GM23338 (cell line): Measurements from ENCODE around the gene CACNA1D. TPM values are rescaled to one million over a fixed set of nuclear protein-coding genes. Genes with fewer than 3 reads are reported as not detected.

Source experiments
- ATAC-seq: fragments of 200-7000 bp; cut with Tn5 transposase; 3 replicates; pipeline ENCODE4 v1.9.1; 2020
- DNase-seq: peaks from one replicate; pipeline ENCODE4 v3.0.0-alpha.2; 2015; ENCODE audit warnings: low spot score
- H2AFZ ChIP-seq: fragments of 200-600 bp; sonication (generic); 2 replicates; pipeline ENCODE4 v1.8.0; 2016; ENCODE audit warnings: antibody characterized with exemption, mild to moderate bottlenecking, moderate library complexity
- H3F3A ChIP-seq: fragments of 200-600 bp; sonication (generic); replicated peaks from 2 replicates; pipeline ENCODE4 v1.8.0; 2017; ENCODE audit warnings: antibody characterized with exemption, mixed run types, low read depth
- H3K27ac ChIP-seq: fragments of 200-600 bp; sonication (generic); 2 replicates; pipeline ENCODE4 v1.6.1; 2016; ENCODE audit warnings: low read depth
- H3K27me3 ChIP-seq: fragments of 200-600 bp; sonication (generic); 2 replicates; pipeline ENCODE4 v1.8.0; 2016; ENCODE audit warnings: mild to moderate bottlenecking, mixed run types, moderate library complexity; ENCODE audit not compliant: insufficient read depth
- H3K36me3 ChIP-seq: fragments of 200-600 bp; sonication (generic); 2 replicates; pipeline ENCODE4 v1.8.0; 2016; ENCODE audit warnings: mild to moderate bottlenecking; ENCODE audit not compliant: insufficient read depth
- H3K4me1 ChIP-seq: fragments of 200-600 bp; sonication (generic); 2 replicates; pipeline ENCODE4 v1.8.0; 2016; ENCODE audit warnings: mild to moderate bottlenecking, moderate library complexity; ENCODE audit not compliant: insufficient read depth
- H3K4me2 ChIP-seq: fragments of 200-600 bp; sonication (generic); 2 replicates; pipeline ENCODE4 v1.7.1; 2017; ENCODE audit warnings: mixed run types
- H3K4me3 ChIP-seq: fragments of 200-600 bp; sonication (generic); 2 replicates; pipeline ENCODE4 v1.6.1; 2016; ENCODE audit warnings: mixed run types
- H3K79me2 ChIP-seq: fragments of 200-600 bp; sonication (generic); replicated peaks from 2 replicates; pipeline ENCODE4 v1.8.0; 2017; ENCODE audit warnings: mild to moderate bottlenecking; ENCODE audit not compliant: insufficient read depth
- H3K9me2 ChIP-seq: fragments of 200-600 bp; sonication (generic); 2 replicates; pipeline ENCODE4 v1.8.0; 2017; ENCODE audit not compliant: insufficient read depth
- H4K20me1 ChIP-seq: fragments of 200-600 bp; sonication (generic); replicated peaks from 2 replicates; pipeline ENCODE4 v1.8.0; 2017; ENCODE audit warnings: mild to moderate bottlenecking; ENCODE audit not compliant: insufficient read depth
- H3K27ac Mint-ChIP-seq: 2 replicates; pipeline ENCODE4 v1.8.0; 2020; ENCODE audit warnings: inconsistent platforms, mild to moderate bottlenecking, moderate library complexity, mixed read lengths
- H3K27me3 Mint-ChIP-seq: 3 replicates; pipeline ENCODE4 v1.8.0; 2022; ENCODE audit warnings: low read depth, mild to moderate bottlenecking, moderate library complexity, mixed read lengths, inconsistent platforms; ENCODE audit not compliant: insufficient read depth, poor library complexity
- H3K36me3 Mint-ChIP-seq: 3 replicates; pipeline ENCODE4 v1.8.0; 2021; ENCODE audit warnings: low read depth, mild to moderate bottlenecking, inconsistent platforms, moderate library complexity, mixed read lengths
- H3K4me1 Mint-ChIP-seq: 3 replicates; pipeline ENCODE4 v1.8.0; 2020; ENCODE audit warnings: mild to moderate bottlenecking, inconsistent platforms, mixed read lengths
- H3K4me3 Mint-ChIP-seq: 3 replicates; pipeline ENCODE4 v1.8.0; 2021; ENCODE audit warnings: moderate library complexity, mild to moderate bottlenecking, inconsistent platforms, mixed read lengths
- H3K9me3 Mint-ChIP-seq: 3 replicates; pipeline ENCODE4 v1.8.0; 2020; ENCODE audit warnings: moderate library complexity, mild to moderate bottlenecking, inconsistent platforms, mixed read lengths
- CREB1 ChIP-seq: fragments of 250-450 bp; sonication (Bioruptor Pico); IDR thresholded peaks from 2 replicates; pipeline ENCODE4 v1.5.0; 2020; ENCODE audit warnings: low read depth, mild to moderate bottlenecking, moderate library complexity
- EZH2 ChIP-seq: fragments of 200-600 bp; sonication (generic); IDR thresholded peaks from one replicate; pipeline ENCODE4 v1.8.0; 2017; ENCODE audit warnings: antibody characterized with exemption, mild to moderate bottlenecking, low read depth; ENCODE audit not compliant: unreplicated experiment
- JUNB ChIP-seq: IDR thresholded peaks from one replicate; pipeline ENCODE4 v1.6.1; 2016; ENCODE audit warnings: antibody characterized with exemption; ENCODE audit not compliant: unreplicated experiment
- NANOG ChIP-seq: IDR thresholded peaks from 2 replicates; pipeline ENCODE4 v1.6.1; 2016; ENCODE audit warnings: antibody characterized with exemption, borderline replicate concordance
- STAT1 ChIP-seq: IDR thresholded peaks from one replicate; pipeline ENCODE4 v1.6.1; 2016; ENCODE audit warnings: antibody characterized with exemption; ENCODE audit not compliant: unreplicated experiment
- ZNF331 ChIP-seq: fragments of 250-450 bp; sonication (Bioruptor Pico); IDR thresholded peaks from 2 replicates; pipeline ENCODE4 v1.5.0; 2020; ENCODE audit warnings: low read depth, mild to moderate bottlenecking, moderate library complexity
- polyA plus RNA-seq: library from polyadenylated mRNA; unstranded; fragments of >200 nt; fragmentation: Nextera tagmentation; extraction: Ambion mirVana; gene quantifications from 2 replicates; pipeline ENCODE4 v1.2.1, GENCODE V29; 2016
- total RNA-seq: library from RNA; depleted of rRNA; stranded (reverse); fragments of >200 nt; shearing (Covaris generic); gene quantifications from 2 replicates; pipeline ENCODE4 v1.2.3, GENCODE V29; 2014
- TF ChIP-seq, protein P1 (sequence below): IDR thresholded peaks from one replicate; pipeline ENCODE4 v1.6.1; 2018; ENCODE audit warnings: antibody characterized with exemption; ENCODE audit not compliant: unreplicated experiment

CACNA1D gene
- total and polyA plus RNA-seq, 2 experiments from 2014 or later: 1.7 to 1.8 TPM

DNA sequence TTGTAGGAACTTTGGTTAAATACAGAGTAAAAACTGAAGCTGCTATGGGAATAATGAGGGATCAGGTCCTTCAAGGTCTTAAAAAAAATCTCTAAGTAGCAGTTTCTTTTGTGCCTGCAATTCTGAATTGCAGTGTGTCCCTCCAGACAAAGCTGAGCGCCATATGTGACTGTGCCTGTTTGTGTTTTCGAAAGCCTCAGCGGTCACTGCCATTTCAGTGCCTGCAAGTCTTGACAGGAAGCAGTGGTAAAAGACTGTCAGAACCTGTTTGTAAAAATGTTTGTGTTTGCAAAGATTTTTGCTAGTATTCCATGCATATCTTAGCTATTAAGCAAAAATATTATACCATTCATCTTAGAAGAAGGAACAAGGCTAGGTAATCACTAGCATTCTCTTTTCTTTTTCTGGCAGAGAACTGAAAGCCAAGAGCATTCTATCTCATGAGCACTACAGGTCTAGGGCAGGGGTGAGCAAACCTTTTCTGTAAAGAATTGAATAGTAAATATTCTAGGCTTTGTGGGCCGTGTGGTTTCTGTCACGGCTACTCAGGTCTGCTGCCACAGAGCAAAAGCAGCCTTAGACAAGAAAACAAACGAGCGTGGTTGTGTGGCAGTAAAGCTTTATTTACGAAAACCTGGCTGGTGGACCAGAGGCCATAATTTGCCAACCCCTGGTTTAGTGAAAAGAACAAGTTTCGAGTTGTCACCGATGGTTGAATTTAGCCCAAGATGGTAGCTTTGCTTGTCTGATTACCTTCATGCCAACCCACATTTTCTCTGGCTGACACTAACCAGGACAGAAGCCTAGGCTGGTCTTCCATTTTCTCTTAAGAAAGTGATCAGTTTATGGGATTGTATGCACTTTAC is 134.4 kb downstream of the CACNA1D start:
- H3K36me3 Mint-ChIP-seq: no peaks in the 10 kb centered on the region
- no peak for DNase-seq
- Histone ChIP-seq H3F3A (no peaks in the 10 kb centered on the region), H3K9me2 (no peaks in the 10 kb centered on the region; the same call in 1 of the 2 replicates), H3K36me3 (no peaks in the 10 kb centered on the region), H3K4me1 (no peaks in the 10 kb centered on the region), H3K27me3 (no peaks in the 10 kb centered on the region), H2AFZ (no peak overlapping the region; the same call in 1 of the 2 replicates), H4K20me1 (no peaks in the 10 kb centered on the region), H3K79me2 (no peaks in the 10 kb centered on the region), H3K4me3 (no peak overlapping the region), H3K27ac (no peak overlapping the region), H3K4me2 (no peak overlapping the region)
- no peak overlapping the region for H3K27ac Mint-ChIP-seq
- ATAC-seq: no peak
- H3K4me1 Mint-ChIP-seq: 0 out of 3 replicates have a peak, but pooled peaks cover 3% of the 10 kb centered on the region
- TF ChIP-seq CREB1 (no peak), NANOG (no peak), JUNB (no peak), EZH2 (no peak), STAT1 (no peak)
- TF ChIP-seq, protein P1, sequence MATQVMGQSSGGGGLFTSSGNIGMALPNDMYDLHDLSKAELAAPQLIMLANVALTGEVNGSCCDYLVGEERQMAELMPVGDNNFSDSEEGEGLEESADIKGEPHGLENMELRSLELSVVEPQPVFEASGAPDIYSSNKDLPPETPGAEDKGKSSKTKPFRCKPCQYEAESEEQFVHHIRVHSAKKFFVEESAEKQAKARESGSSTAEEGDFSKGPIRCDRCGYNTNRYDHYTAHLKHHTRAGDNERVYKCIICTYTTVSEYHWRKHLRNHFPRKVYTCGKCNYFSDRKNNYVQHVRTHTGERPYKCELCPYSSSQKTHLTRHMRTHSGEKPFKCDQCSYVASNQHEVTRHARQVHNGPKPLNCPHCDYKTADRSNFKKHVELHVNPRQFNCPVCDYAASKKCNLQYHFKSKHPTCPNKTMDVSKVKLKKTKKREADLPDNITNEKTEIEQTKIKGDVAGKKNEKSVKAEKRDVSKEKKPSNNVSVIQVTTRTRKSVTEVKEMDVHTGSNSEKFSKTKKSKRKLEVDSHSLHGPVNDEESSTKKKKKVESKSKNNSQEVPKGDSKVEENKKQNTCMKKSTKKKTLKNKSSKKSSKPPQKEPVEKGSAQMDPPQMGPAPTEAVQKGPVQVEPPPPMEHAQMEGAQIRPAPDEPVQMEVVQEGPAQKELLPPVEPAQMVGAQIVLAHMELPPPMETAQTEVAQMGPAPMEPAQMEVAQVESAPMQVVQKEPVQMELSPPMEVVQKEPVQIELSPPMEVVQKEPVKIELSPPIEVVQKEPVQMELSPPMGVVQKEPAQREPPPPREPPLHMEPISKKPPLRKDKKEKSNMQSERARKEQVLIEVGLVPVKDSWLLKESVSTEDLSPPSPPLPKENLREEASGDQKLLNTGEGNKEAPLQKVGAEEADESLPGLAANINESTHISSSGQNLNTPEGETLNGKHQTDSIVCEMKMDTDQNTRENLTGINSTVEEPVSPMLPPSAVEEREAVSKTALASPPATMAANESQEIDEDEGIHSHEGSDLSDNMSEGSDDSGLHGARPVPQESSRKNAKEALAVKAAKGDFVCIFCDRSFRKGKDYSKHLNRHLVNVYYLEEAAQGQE: no peak
- no peaks in the 10 kb centered on the region for H3K9me3 Mint-ChIP-seq
- no peaks in the 10 kb centered on the region for H3K27me3 Mint-ChIP-seq
- H3K4me3 Mint-ChIP-seq: no peak overlapping the region

DNA sequence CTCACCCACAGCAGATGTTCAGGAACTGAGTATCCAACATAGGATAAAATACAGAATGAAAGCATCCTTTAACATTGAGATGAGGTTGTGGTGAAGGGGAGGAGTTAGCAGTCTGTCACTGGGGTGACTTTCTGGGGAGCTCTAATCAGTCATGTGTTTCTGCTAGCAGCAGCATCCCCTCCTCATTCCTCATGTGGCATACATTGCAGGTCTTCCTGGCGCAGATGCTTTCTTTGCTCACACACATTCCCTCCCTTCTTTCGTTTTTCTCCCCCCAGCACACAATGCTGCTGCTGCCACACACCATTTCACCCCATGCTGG is 135.0 kb downstream of the CACNA1D start:
- H3K36me3 ChIP-seq: no peaks in the 10 kb centered on the region
- H3K4me1 Mint-ChIP-seq: 0 out of 3 replicates have a peak, but pooled peaks cover under 1% of the 10 kb centered on the region
- H3K79me2 ChIP-seq: no peaks in the 10 kb centered on the region
- no peaks in the 10 kb centered on the region for H3K4me1 ChIP-seq
- no peak overlapping the region for H3K4me3 ChIP-seq
- DNase-seq (no peak), ATAC-seq (no peak)
- no peaks in the 10 kb centered on the region for H4K20me1 ChIP-seq
- H3K27me3 ChIP-seq: no peaks in the 10 kb centered on the region
- H3K4me3 Mint-ChIP-seq: no peak overlapping the region
- H3K27ac ChIP-seq: no peak overlapping the region
- no peak overlapping the region for H3K27ac Mint-ChIP-seq
- H3K36me3 Mint-ChIP-seq: no peaks in the 10 kb centered on the region
- no peaks in the 10 kb centered on the region for H3F3A ChIP-seq
- H2AFZ ChIP-seq: no peak overlapping the region; the same call in 1 of the 2 replicates
- no peaks in the 10 kb centered on the region for H3K9me3 Mint-ChIP-seq
- H3K27me3 Mint-ChIP-seq: no peaks in the 10 kb centered on the region
- H3K9me2 ChIP-seq: no peaks in the 10 kb centered on the region
- H3K4me2 ChIP-seq: no peak overlapping the region
- TF ChIP-seq CREB1 (no peak), JUNB (no peak), ZNF331 (CRISPR knock-in tag) (no peak)
- TF ChIP-seq, protein P1: no peak
